Astrocyte of the cerebellum (primary cell): Measurements from ENCODE around the gene SMIM22.

Experiments used
- DNase-seq: peaks from one replicate; pipeline ENCODE4 v3.0.0-alpha.2; 2011; ENCODE audit warnings: low read depth
- H3K4me3 ChIP-seq: 2 replicates; pipeline ENCODE4 v1.5.1; 2011; ENCODE audit warnings: mild to moderate bottlenecking, low read depth, low read length, moderate library complexity
- in situ Hi-C: cut with HindIII; loops from 2 replicates; pipeline ENCODE4 v1.10.0; 2017; ENCODE audit warnings: low sequenced_read_pairs
- TF ChIP-seq, protein P1 (sequence below): IDR thresholded peaks from 2 replicates; pipeline ENCODE4 v1.5.1; 2012; ENCODE audit warnings: low read length, low read depth, moderate library complexity, mild to moderate bottlenecking; ENCODE audit errors: missing control alignments

Gene SMIM22

DNA sequence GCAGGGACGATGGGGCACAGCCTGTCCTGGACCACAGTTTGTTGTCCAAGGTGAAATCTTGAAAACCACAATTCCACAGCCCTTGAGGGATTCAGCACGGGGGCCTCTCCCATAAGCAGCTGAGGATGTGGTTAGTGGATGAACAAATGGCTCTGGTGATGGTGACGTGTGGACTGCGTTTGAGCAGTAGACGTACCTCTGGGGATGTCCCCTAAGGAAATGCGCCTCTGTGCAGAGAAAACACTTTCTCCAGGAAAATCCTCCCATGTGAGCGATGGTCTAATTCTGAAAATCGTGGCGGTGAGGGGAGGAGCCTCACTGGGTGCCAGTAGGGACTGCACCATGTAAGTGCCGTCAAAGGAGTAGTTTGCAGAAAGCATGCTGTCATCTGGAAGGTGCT lies 4.3 kb upstream of the SMIM22 start:
- DNase-seq: no peak
- no peak overlapping the region for H3K4me3 ChIP-seq
- TF ChIP-seq, protein P1, sequence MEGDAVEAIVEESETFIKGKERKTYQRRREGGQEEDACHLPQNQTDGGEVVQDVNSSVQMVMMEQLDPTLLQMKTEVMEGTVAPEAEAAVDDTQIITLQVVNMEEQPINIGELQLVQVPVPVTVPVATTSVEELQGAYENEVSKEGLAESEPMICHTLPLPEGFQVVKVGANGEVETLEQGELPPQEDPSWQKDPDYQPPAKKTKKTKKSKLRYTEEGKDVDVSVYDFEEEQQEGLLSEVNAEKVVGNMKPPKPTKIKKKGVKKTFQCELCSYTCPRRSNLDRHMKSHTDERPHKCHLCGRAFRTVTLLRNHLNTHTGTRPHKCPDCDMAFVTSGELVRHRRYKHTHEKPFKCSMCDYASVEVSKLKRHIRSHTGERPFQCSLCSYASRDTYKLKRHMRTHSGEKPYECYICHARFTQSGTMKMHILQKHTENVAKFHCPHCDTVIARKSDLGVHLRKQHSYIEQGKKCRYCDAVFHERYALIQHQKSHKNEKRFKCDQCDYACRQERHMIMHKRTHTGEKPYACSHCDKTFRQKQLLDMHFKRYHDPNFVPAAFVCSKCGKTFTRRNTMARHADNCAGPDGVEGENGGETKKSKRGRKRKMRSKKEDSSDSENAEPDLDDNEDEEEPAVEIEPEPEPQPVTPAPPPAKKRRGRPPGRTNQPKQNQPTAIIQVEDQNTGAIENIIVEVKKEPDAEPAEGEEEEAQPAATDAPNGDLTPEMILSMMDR: no peak
- in situ Hi-C loops: no loop called here

DNA sequence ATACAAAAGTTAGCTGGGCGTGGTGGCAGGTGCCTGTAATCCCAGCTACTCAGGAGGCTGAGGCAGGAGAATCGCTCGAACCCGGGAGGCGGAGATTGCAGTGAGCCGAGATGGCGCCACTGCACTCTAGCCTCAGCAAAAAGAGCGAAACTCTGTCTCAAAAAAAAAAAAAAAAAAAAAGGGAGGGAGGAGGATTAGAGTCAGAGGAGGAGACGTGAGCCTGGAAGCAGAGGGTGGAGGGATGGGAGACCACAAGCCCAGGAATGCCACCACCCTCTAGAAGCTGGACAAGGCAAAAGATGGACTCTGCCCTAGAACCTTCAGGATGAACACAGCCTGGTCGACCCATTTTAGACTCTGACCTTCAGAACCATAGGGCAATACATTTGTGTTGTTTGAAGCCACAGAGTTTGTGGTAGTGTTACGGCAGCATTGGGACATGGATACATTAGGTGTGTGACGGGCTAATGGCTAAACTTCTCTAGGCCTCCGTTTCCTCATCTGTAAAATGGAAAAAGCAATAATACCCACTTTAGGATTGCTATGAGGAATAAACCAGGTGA lies 2.1 kb upstream of the SMIM22 start:
- no peak for DNase-seq
- no peak overlapping the region for H3K4me3 ChIP-seq
- TF ChIP-seq, protein P1: no peak
- in situ Hi-C loops: no loop called here

DNA sequence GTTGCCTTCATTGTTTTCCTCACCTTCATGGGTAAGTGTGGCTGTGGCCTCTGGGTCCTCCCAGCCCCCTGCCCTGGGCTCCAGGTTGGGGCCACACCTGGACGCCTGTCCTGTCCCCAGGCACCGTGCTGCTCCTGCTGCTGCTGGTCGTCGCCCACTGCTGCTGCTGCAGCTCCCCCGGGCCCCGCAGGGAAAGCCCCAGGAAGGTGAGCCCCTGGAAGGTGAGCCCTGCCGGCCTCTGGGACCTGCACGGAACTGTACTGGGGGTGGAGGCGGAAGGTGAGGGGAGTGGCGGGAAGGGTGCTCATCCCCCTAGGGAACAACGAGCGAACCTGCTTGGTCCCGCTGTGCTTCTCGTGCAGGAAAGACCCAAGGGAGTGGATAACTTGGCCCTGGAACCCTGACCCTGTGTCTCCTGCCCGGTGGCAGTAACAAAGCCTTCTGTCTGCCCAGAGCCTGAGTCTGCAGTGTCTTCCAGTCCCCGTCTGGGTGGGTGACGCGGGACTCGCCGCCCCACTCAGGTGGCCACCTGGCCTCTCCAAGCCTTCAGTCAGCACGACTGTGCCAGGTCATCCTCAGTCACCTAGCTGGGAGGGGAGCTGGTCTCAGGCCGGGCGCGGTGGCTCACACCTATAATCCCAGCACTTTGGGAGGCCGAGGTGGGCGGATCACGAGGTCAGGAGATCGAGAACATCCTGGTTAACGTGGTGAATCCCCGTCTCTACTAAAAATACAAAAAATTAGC lies 831 bp downstream of the SMIM22 start:
- TF ChIP-seq, protein P1: no peak
- in situ Hi-C loops: no loop called here
- H3K4me3 ChIP-seq: no peak overlapping the region
- DNase-seq: no peak

DNA sequence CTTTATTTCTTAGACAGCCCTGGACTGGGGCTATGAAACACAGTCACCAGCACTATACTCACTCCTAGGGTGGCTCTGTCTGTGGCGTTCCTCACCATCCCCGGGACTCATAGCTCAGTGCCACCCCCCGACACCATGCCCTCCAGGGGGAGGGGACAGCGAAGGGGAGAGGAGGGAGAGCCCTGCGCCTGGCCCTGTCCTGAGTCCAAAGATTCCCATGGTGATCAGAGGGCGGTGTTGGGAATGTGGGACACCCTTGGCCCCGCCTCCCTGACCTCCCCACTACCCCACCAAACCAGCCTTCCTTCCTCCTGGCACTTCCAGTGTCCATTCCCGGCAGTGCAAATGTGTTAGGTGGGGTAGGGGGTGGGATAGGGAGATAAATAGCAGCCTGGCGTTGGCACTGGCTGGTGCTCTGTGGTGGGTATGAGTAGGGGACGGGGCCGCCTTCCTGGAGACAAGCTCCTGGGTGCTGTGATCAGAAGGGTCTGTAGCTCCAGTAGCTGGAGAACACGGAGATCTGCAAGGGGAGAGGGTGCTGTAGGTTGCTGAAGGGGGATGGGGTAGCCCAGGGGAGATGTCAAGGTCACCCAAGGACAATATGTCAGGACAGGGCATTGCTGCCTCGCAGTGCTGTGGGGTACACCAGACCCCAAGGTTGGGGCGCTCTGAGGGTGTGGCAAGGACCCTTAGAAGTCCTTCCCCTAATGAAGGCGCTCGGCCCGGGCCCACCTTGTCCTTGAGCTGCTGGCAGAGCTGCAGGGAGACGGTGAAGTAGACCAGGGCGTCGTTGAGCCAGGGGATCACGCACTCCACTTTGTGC lies 2.0 kb downstream of the SMIM22 start:
- in situ Hi-C loops: no loop called here
- DNase-seq: no peak
- no peak overlapping the region for H3K4me3 ChIP-seq
- TF ChIP-seq, protein P1: no peak

GRCh38 chr16:4797805-4798252 lies 2.7 kb downstream of the SMIM22 start:
- in situ Hi-C loops: no loop called here
- TF ChIP-seq, protein P1: no peak
- no peak overlapping the region for H3K4me3 ChIP-seq
- no peak for DNase-seq

GRCh38 chr16:4798456-4798855 lies 3.3 kb downstream of the SMIM22 start:
- TF ChIP-seq, protein P1: no peak
- H3K4me3 ChIP-seq: no peak overlapping the region
- DNase-seq: no peak
- in situ Hi-C loops: no loop called here
